PFSK-1 (cell line): ENCODE results near the gene INSR.

Source experiments
- POLR2AphosphoS5 ChIP-seq: IDR thresholded peaks from 2 replicates; pipeline ENCODE4 v1.6.1; 2012; ENCODE audit warnings: low read depth, mild to moderate bottlenecking, control low read depth, low read length, moderate library complexity
- REST ChIP-seq, 2 experiments: IDR thresholded peaks; 2 replicates each; pipeline versions ENCODE4 v1.6.1 to v1.8.0; 2011 to 2012; ENCODE audit warnings: low read depth in 2 of 2, low read length in 2 of 2, control low read depth in 1 of 2, inconsistent platforms in 1 of 2, mild to moderate bottlenecking in 1 of 2, moderate library complexity in 1 of 2; ENCODE audit not compliant: insufficient read depth in 1 of 2

DNA sequence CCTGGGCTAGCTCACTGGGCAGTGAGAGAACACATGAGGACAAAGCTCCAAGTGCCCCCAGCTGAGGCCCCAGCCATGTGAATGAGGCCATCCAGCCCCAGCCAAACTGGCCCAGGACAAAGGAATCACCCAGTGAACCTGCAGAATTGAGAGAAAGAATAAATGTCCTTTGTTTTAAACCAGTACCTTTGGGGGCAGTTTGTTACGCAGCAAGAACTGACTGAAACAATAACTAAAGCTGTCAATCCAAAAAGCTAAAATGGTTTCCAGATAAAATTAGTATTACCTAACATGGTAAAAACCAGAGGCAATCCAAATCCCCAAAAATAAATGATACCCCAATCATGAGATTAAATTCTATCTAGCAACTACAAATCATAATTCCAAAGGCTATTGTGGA lies 155.1 kb downstream of the INSR start:
- TF ChIP-seq POLR2AphosphoS5 (no peak), REST (IDR thresholded peaks at IDR 0.05; ENCODE audit: insufficient read depth in 1 of 2, low read depth in 2 of 2, low read length in 2 of 2) (no peak)
